ENCODE measurements around the gene PGAP2.

GRCh38 chr11:3824714-3825472 lies 16.5 kb downstream of the PGAP2 start:
- TF ChIP-seq CTCF (conservative IDR thresholded peaks at IDR 0.05; ENCODE audit: low read depth in 2 of 2) (peak; percentile 78 to 97), REST (IDR thresholded peaks at IDR 0.05; ENCODE audit: unreplicated experiment) (no peak), POLR2AphosphoS5 (IDR thresholded peaks at IDR 0.05; ENCODE audit: low read depth) (peak; percentile 44)
